Measurements from ENCODE around the gene SNAI3. TPM values are rescaled to one million over a fixed set of nuclear protein-coding genes. Genes with fewer than 3 reads are reported as not detected.

The SNAI3 gene
- polyA plus RNA-seq, 5 donors = 0.84 to 2.4 (median 1.4) TPM

GRCh38 chr16:88691924-88692560 is 5.7 kb upstream of the SNAI3 start:
- no peak for DNase-seq

GRCh38 chr16:88691129-88691813 is 5.0 kb upstream of the SNAI3 start:
- no peak for DNase-seq

- no peak for DNase-seq
Measured at GRCh38 chr16:88690341-88691128, 4.2 kb upstream of the SNAI3 start.

GRCh38 chr16:88688013-88688778 is 1.9 kb upstream of the SNAI3 start:
- no peak for DNase-seq

- DNase-seq = no peak
Measured at GRCh38 chr16:88687676-88688012, 1.3 kb upstream of the SNAI3 start.

- DNase-seq = no peak
Measured at GRCh38 chr16:88687254-88687576, 908 bp upstream of the SNAI3 start.

- DNase-seq = no peak
Measured at GRCh38 chr16:88686062-88686438, 257 bp downstream of the SNAI3 start.

GRCh38 chr16:88685156-88686061 is 898 bp downstream of the SNAI3 start:
- DNase-seq = no peak

- no peak for DNase-seq
Measured at GRCh38 chr16:88684569-88685155, 1.6 kb downstream of the SNAI3 start.

GRCh38 chr16:88681709-88682451 is 4.4 kb downstream of the SNAI3 start:
- no peak for DNase-seq

- DNase-seq = no peak
Measured at GRCh38 chr16:88681084-88681680, 5.1 kb downstream of the SNAI3 start.

- DNase-seq = no peak
Measured at GRCh38 chr16:88680554-88681083, 5.7 kb downstream of the SNAI3 start.

- no peak for DNase-seq
Measured at GRCh38 chr16:88678224-88678979, 7.9 kb downstream of the SNAI3 start.

- DNase-seq = no peak
Measured at GRCh38 chr16:88677721-88678120, 8.6 kb downstream of the SNAI3 start.

GRCh38 chr16:88676502-88677242 is 9.6 kb downstream of the SNAI3 start:
- no peak for DNase-seq

- DNase-seq = no peak
Measured at GRCh38 chr16:88673716-88674379, 12.5 kb downstream of the SNAI3 start.

GRCh38 chr16:88672776-88673175 is 13.5 kb downstream of the SNAI3 start:
- no peak for DNase-seq
